Psoas muscle (tissue), 8 donors: ENCODE data around the gene RBM20. TPM values are rescaled to one million over a fixed set of nuclear protein-coding genes. Genes with fewer than 3 reads are reported as not detected.

ENCODE experiments used
- ATAC-seq, 4 donors: fragments of 200-7000 bp; cut with Tn5 transposase; one replicate each; pipeline ENCODE4 v1.9.1; 2020; ENCODE audit warnings: moderate library complexity in 3 of 4, mild to moderate bottlenecking in 2 of 4
- DNase-seq, 2 donors: peaks; one replicate each; pipeline ENCODE4 v3.0.0-alpha.2; 2020
- H3K27ac ChIP-seq: fragments of 200-600 bp; one replicate; pipeline ENCODE4 v1.8.0; 2022
- H3K27me3 ChIP-seq, 3 donors: fragments of 200-600 bp in 1 of 3; one replicate each; pipeline versions ENCODE4 v1.6.1 to v1.8.0; 2013 to 2022; ENCODE audit warnings: low read length in 2 of 3, mild to moderate bottlenecking in 2 of 3, moderate library complexity in 1 of 3; ENCODE audit not compliant: insufficient read depth in 3 of 3
- H3K36me3 ChIP-seq, 2 donors: fragments of 200-600 bp in 1 of 2; one replicate each; pipeline versions ENCODE4 v1.6.1 to v1.8.0; 2013 to 2022; ENCODE audit warnings: low read depth in 1 of 2, mild to moderate bottlenecking in 1 of 2, moderate library complexity in 1 of 2; ENCODE audit not compliant: insufficient read depth in 1 of 2
- H3K4me1 ChIP-seq: fragments of 200-600 bp; one replicate; pipeline ENCODE4 v1.8.0; 2022
- H3K4me3 ChIP-seq: fragments of 200-600 bp; one replicate; pipeline ENCODE4 v1.8.0; 2022; ENCODE audit warnings: mild to moderate bottlenecking
- H3K9me3 ChIP-seq: fragments of 200-600 bp; one replicate; pipeline ENCODE4 v1.8.0; 2022
- WGBS, 3 donors: extraction: QIAGEN DNeasy Blood & Tissue Kit; methylation state at CpG; one replicate each; pipeline versions ENCODE4 v1.1.6 to v1.1.7; 2013; 5-methylcytosine and 5-hydroxymethylcytosine counted together
- intact Hi-C, 2 donors: fragments of 100-400 bp; cut with DNase I; formaldehyde crosslinking; loops; one replicate each; pipeline versions ENCODE4 v1.11.0 to v1.14.2; 2022
- polyA plus RNA-seq, 3 donors: library from polyadenylated mRNA; stranded (reverse); fragments of 200-250 nt; gene quantifications; one replicate each; pipeline ENCODE4 v1.2.3, GENCODE V29; 2013
- total RNA-seq, 4 donors: library from RNA; stranded (reverse); fragmentation: NEBNext Ultra II Directional in 2 of 4; extraction: Animal tissue kit (Norgen Biotek cat#: 25700) in 2 of 4; gene quantifications; one replicate each; pipeline versions ENCODE4 v1.2.1 to v1.2.4, GENCODE V29; 2021 to 2023
- TF ChIP-seq, protein P1 (sequence below): fragments of 200-600 bp; IDR thresholded peaks from one replicate; pipeline ENCODE4 v1.8.0; 2022; ENCODE audit warnings: antibody characterized with exemption
- donor health status: healthy with polysubstance abuse.
- donor health status: DM: no; HTN: no; CAD: no; lungs with moderate emphysema.
- donor health status: Bipolar disorder and iron deficiency.
- donor health status: healthy.
- donor health status: DM: yes; HTN: yes; CAD: no.
- donor health status: DM: no; HTN: no; CAD: no.
- donor health status: DM: no; HTN: no; CAD: no.
- donor health status: DM: yes; HTN: yes; CAD: no.

The RBM20 gene
- total and polyA plus RNA-seq, 7 donors = 1.6 to 48.8 (median 14.2) TPM

GRCh38 chr10:110885932-110886674 is 242.0 kb downstream of the RBM20 start:
- WGBS, 3 donors = 53 to 69% (median 59%) methylated on average over 5 of the region's 5 CpGs
- no peak for ATAC-seq
- Histone ChIP-seq H3K27me3 (no peaks in the 10 kb centered on the region), H3K36me3 (peaks cover 0 to 95% of the 10 kb centered on the region in 2 donors), H3K4me1 (no peaks in the 10 kb centered on the region), H3K27ac (no peak overlapping the region), H3K4me3 (no peak overlapping the region), H3K9me3 (no peaks in the 10 kb centered on the region)
- intact Hi-C loops = no loop called here
- TF ChIP-seq, protein P1, sequence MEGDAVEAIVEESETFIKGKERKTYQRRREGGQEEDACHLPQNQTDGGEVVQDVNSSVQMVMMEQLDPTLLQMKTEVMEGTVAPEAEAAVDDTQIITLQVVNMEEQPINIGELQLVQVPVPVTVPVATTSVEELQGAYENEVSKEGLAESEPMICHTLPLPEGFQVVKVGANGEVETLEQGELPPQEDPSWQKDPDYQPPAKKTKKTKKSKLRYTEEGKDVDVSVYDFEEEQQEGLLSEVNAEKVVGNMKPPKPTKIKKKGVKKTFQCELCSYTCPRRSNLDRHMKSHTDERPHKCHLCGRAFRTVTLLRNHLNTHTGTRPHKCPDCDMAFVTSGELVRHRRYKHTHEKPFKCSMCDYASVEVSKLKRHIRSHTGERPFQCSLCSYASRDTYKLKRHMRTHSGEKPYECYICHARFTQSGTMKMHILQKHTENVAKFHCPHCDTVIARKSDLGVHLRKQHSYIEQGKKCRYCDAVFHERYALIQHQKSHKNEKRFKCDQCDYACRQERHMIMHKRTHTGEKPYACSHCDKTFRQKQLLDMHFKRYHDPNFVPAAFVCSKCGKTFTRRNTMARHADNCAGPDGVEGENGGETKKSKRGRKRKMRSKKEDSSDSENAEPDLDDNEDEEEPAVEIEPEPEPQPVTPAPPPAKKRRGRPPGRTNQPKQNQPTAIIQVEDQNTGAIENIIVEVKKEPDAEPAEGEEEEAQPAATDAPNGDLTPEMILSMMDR = no peak
- DNase-seq = no peak

- ATAC-seq (no peak), DNase-seq (no peak)
- Histone ChIP-seq H3K9me3 (no peaks in the 10 kb centered on the region), H3K4me1 (no peaks in the 10 kb centered on the region), H3K27me3 (no peaks in the 10 kb centered on the region), H3K36me3 (peaks cover 0 to 80% of the 10 kb centered on the region in 2 donors), H3K4me3 (no peak overlapping the region), H3K27ac (no peak overlapping the region)
- WGBS, 3 donors = 96 to 100% (median 97%) methylated on average over 1 of the region's 1 CpG
- intact Hi-C loops = no loop called here
- TF ChIP-seq, protein P1 = no peak
Measured at GRCh38 chr10:110887560-110887959, 243.4 kb downstream of the RBM20 start.

Other genes with a start within 250 kb of the RBM20 start
- gene DUSP5, start 146.4 kb upstream of the RBM20 start, total RNA-seq = 1 to 10 TPM; 1.3 to 2.9 (median 2.4) TPM
- 10 to 100 TPM in 1 of 3 donors, 1 to 10 TPM in 2; 1.2 to 77.5 (median 1.9) TPM for gene DUSP5, start 146.4 kb upstream of the RBM20 start, polyA plus RNA-seq
- 10 to 100 TPM; 18.4 to 20.6 (median 19.5) TPM for gene SMC3, start 76.6 kb upstream of the RBM20 start, total RNA-seq
- gene SMC3, start 76.6 kb upstream of the RBM20 start, polyA plus RNA-seq = 10 to 100 TPM; 15.3 to 25.3 (median 15.4) TPM
- gene PDCD4, start 227.6 kb downstream of the RBM20 start, total RNA-seq = 10 to 100 TPM; 11.3 to 19.7 (median 15.8) TPM
- 10 to 100 TPM in 1 of 3 donors, 1 to 10 TPM in 2; 7.6 to 10.2 (median 8.9) TPM for gene PDCD4, start 227.6 kb downstream of the RBM20 start, polyA plus RNA-seq